HFFc6 (cell line): ENCODE data around the gene CELF4. TPM values are rescaled to one million over a fixed set of nuclear protein-coding genes. Genes with fewer than 3 reads are reported as not detected.

ENCODE experiments used
- DNase-seq: peaks from one replicate; pipeline ENCODE4 v3.0.0-alpha.2; 2018
- H3K27ac Mint-ChIP-seq: 2 replicates; pipeline ENCODE4 v1.8.0; 2020; ENCODE audit warnings: mild to moderate bottlenecking, mixed read lengths
- H3K27me3 Mint-ChIP-seq: 2 replicates; pipeline ENCODE4 v1.8.0; 2021; ENCODE audit warnings: mild to moderate bottlenecking, moderate library complexity, mixed read lengths; ENCODE audit not compliant: insufficient read depth
- H3K36me3 Mint-ChIP-seq: 2 replicates; pipeline ENCODE4 v1.8.0; 2021; ENCODE audit warnings: low read depth, mixed read lengths
- H3K4me1 Mint-ChIP-seq: 2 replicates; pipeline ENCODE4 v1.8.0; 2020; ENCODE audit warnings: low read depth, mixed read lengths
- H3K4me3 Mint-ChIP-seq: 2 replicates; pipeline ENCODE4 v1.8.0; 2020; ENCODE audit warnings: mild to moderate bottlenecking, moderate library complexity, mixed read lengths
- H3K9me3 Mint-ChIP-seq: 2 replicates; pipeline ENCODE4 v1.8.0; 2020; ENCODE audit warnings: mild to moderate bottlenecking, mixed read lengths
- CTCF ChIP-seq: fragments of 200-600 bp; sonication (generic); IDR thresholded peaks from 2 replicates; pipeline ENCODE4 v1.5.0; 2021; ENCODE audit warnings: antibody characterized with exemption, mild to moderate bottlenecking
- total RNA-seq, 6 experiments: library from RNA; stranded (reverse); fragmentation: NEBNext Ultra II Directional; extraction: Animal tissue kit (Norgen Biotek cat#: 25700); gene quantifications; 2 replicates in 1 of 6; 3 replicates in 5 of 6; pipeline ENCODE4 v1.2.3, GENCODE V29; 2021

Gene CELF4
- total RNA-seq, 6 experiments from 2014 or later, result not detected

GRCh38 chr18:37249895-37250618 lies 315.5 kb downstream of the CELF4 start:
- no peak for TF ChIP-seq CTCF
- Mint-ChIP-seq H3K4me1 (no peaks in the 10 kb centered on the region), H3K27ac (no peak overlapping the region), H3K36me3 (no peaks in the 10 kb centered on the region), H3K9me3 (no peaks in the 10 kb centered on the region), H3K4me3 (no peak overlapping the region), H3K27me3 (peaks cover 36% of the 10 kb centered on the region)
- DNase-seq, result no peak

- H3K36me3 Mint-ChIP-seq, result no peaks in the 10 kb centered on the region
- no peak for DNase-seq
- no peaks in the 10 kb centered on the region for H3K9me3 Mint-ChIP-seq
- no peak for TF ChIP-seq CTCF
- no peak overlapping the region for H3K4me3 Mint-ChIP-seq
- H3K27me3 Mint-ChIP-seq, result peaks cover 38% of the 10 kb centered on the region
- no peaks in the 10 kb centered on the region for H3K4me1 Mint-ChIP-seq
- H3K27ac Mint-ChIP-seq, result no peak overlapping the region
These were observed 316.3 kb downstream of the CELF4 start for GRCh38 chr18:37249171-37249886.

- H3K4me1 Mint-ChIP-seq, result no peaks in the 10 kb centered on the region
- DNase-seq, result no peak
- no peak overlapping the region for H3K27ac Mint-ChIP-seq
- H3K36me3 Mint-ChIP-seq, result no peaks in the 10 kb centered on the region
- TF ChIP-seq CTCF, result no peak
- no peaks in the 10 kb centered on the region for H3K9me3 Mint-ChIP-seq
- peaks cover 39% of the 10 kb centered on the region for H3K27me3 Mint-ChIP-seq
- no peak overlapping the region for H3K4me3 Mint-ChIP-seq
These were observed 317.3 kb downstream of the CELF4 start for GRCh38 chr18:37248281-37248680.

- no peaks in the 10 kb centered on the region for H3K4me1 Mint-ChIP-seq
- no peaks in the 10 kb centered on the region for H3K36me3 Mint-ChIP-seq
- H3K9me3 Mint-ChIP-seq, result no peaks in the 10 kb centered on the region
- H3K4me3 Mint-ChIP-seq, result no peak overlapping the region
- no peak for TF ChIP-seq CTCF
- no peak for DNase-seq
- H3K27ac Mint-ChIP-seq, result no peak overlapping the region
- H3K27me3 Mint-ChIP-seq, result peaks cover 37% of the 10 kb centered on the region
These were observed 318.0 kb downstream of the CELF4 start for GRCh38 chr18:37247497-37248161.

GRCh38 chr18:37246779-37247340 lies 318.7 kb downstream of the CELF4 start:
- no peaks in the 10 kb centered on the region for H3K36me3 Mint-ChIP-seq

More at GRCh38 chr18:37246779-37247340, 318.7 kb downstream of the CELF4 start:
- no peak for DNase-seq
- TF ChIP-seq CTCF, result no peak
- Mint-ChIP-seq H3K9me3 (no peaks in the 10 kb centered on the region), H3K4me1 (no peaks in the 10 kb centered on the region), H3K27me3 (peaks cover 32% of the 10 kb centered on the region), H3K4me3 (no peak overlapping the region), H3K27ac (no peak overlapping the region)
